ENCODE data around the gene MMP17.

The MMP17 gene

DNA sequence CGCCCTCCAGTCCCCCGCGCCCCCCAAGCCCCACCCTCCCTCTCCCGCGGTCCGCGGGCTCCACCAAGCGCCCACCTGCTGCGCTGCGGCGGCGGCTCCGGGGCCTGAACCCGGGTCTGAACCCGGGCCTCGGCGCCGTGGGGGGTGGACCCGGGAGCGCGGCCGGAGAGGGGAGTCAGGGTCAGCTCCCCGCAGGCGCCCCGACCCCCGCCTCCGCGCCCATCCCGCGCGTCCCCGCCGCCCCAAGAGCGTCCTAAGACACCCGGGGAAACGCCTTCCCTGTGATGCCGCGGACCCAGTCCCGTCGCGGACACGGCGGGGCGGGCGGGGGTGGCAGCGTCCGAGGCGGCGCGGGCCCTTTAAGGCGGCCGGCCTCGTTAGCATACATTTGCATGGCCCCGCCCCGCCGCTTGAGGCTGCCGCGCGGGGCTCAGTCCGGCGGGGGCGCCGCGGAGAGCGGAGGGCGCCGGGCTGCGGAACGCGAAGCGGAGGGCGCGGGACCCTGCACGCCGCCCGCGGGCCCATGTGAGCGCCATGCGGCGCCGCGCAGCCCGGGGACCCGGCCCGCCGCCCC, at the start of gene MMP17:
MMP17 (plus strand) TSS at position 433 of the 574 bp plus-strand sequence; CDS start at position 535, 102 bp downstream.
- peak; percentile 90 for DNase-seq (ENCODE audit: low read depth)
- H3K4me3 ChIP-seq (ENCODE audit: low read depth, low read length), result peak within 1 kb of the TSS; percentile 71
- TF ChIP-seq, protein P1, sequence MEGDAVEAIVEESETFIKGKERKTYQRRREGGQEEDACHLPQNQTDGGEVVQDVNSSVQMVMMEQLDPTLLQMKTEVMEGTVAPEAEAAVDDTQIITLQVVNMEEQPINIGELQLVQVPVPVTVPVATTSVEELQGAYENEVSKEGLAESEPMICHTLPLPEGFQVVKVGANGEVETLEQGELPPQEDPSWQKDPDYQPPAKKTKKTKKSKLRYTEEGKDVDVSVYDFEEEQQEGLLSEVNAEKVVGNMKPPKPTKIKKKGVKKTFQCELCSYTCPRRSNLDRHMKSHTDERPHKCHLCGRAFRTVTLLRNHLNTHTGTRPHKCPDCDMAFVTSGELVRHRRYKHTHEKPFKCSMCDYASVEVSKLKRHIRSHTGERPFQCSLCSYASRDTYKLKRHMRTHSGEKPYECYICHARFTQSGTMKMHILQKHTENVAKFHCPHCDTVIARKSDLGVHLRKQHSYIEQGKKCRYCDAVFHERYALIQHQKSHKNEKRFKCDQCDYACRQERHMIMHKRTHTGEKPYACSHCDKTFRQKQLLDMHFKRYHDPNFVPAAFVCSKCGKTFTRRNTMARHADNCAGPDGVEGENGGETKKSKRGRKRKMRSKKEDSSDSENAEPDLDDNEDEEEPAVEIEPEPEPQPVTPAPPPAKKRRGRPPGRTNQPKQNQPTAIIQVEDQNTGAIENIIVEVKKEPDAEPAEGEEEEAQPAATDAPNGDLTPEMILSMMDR (IDR thresholded peaks at IDR 0.05; ENCODE audit: low read depth, low read length), result peak; percentile 8
- TF ChIP-seq POLR2A (IDR thresholded peaks at IDR 0.05; ENCODE audit: extremely low read depth, insufficient read length) (peak; percentile 85), MYC (IDR thresholded peaks at IDR 0.05; ENCODE audit: low read depth, low read length) (peak; percentile 36; the same call in 1 of the 2 replicates)
- TF ChIP-seq, protein P2, sequence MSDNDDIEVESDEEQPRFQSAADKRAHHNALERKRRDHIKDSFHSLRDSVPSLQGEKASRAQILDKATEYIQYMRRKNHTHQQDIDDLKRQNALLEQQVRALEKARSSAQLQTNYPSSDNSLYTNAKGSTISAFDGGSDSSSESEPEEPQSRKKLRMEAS (IDR thresholded peaks at IDR 0.05; ENCODE audit: low read depth, low read length), result 0 out of 2 replicates have a peak, but pooled peaks have one; percentile 9

- DNase-seq (ENCODE audit: low read depth), result no peak
- no peak overlapping the region for H3K4me3 ChIP-seq (ENCODE audit: low read depth, low read length)
- TF ChIP-seq POLR2A (IDR thresholded peaks at IDR 0.05; ENCODE audit: extremely low read depth, insufficient read length), result no peak
- TF ChIP-seq MYC (IDR thresholded peaks at IDR 0.05; ENCODE audit: low read depth, low read length), result no peak
- TF ChIP-seq, protein P1 (IDR thresholded peaks at IDR 0.05; ENCODE audit: low read depth, low read length), result no peak
- TF ChIP-seq, protein P2 (IDR thresholded peaks at IDR 0.05; ENCODE audit: low read depth, low read length), result no peak
Measured at GRCh38 chr12:131779027-131779426, 49.2 kb upstream of the MMP17 start.

GRCh38 chr12:131782061-131782460, 46.1 kb upstream of the MMP17 start:
- no peak for DNase-seq (ENCODE audit: low read depth)
- H3K4me3 ChIP-seq (ENCODE audit: low read depth, low read length), result no peak overlapping the region
- TF ChIP-seq, protein P1 (IDR thresholded peaks at IDR 0.05; ENCODE audit: low read depth, low read length), result no peak
- TF ChIP-seq, protein P2 (IDR thresholded peaks at IDR 0.05; ENCODE audit: low read depth, low read length), result no peak
- TF ChIP-seq POLR2A (IDR thresholded peaks at IDR 0.05; ENCODE audit: extremely low read depth, insufficient read length), result no peak
- TF ChIP-seq MYC (IDR thresholded peaks at IDR 0.05; ENCODE audit: low read depth, low read length), result no peak

- DNase-seq (ENCODE audit: low read depth), result peak; percentile 81
- H3K4me3 ChIP-seq (ENCODE audit: low read depth, low read length), result no peak overlapping the region
- TF ChIP-seq, protein P1 (IDR thresholded peaks at IDR 0.05; ENCODE audit: low read depth, low read length), result no peak
- TF ChIP-seq, protein P2 (IDR thresholded peaks at IDR 0.05; ENCODE audit: low read depth, low read length), result no peak
- TF ChIP-seq MYC (IDR thresholded peaks at IDR 0.05; ENCODE audit: low read depth, low read length) (no peak), POLR2A (IDR thresholded peaks at IDR 0.05; ENCODE audit: extremely low read depth, insufficient read length) (no peak)
Measured at GRCh38 chr12:131783915-131784541, 44.2 kb upstream of the MMP17 start.

GRCh38 chr12:131784909-131785762, 43.1 kb upstream of the MMP17 start:
- H3K4me3 ChIP-seq (ENCODE audit: low read depth, low read length), result no peak overlapping the region
- DNase-seq (ENCODE audit: low read depth), result no peak
- TF ChIP-seq, protein P1 (IDR thresholded peaks at IDR 0.05; ENCODE audit: low read depth, low read length), result no peak
- TF ChIP-seq, protein P2 (IDR thresholded peaks at IDR 0.05; ENCODE audit: low read depth, low read length), result no peak
- no peak for TF ChIP-seq MYC (IDR thresholded peaks at IDR 0.05; ENCODE audit: low read depth, low read length)
- no peak for TF ChIP-seq POLR2A (IDR thresholded peaks at IDR 0.05; ENCODE audit: extremely low read depth, insufficient read length)

All from NB4 (cell line).